ENCODE measurements around the gene LITAFD.

The LITAFD gene

GRCh38 chr16:8848231-8848938 is 33.8 kb upstream of the LITAFD start:
- no peak for TF ChIP-seq CTCF (conservative IDR thresholded peaks at IDR 0.05; ENCODE audit: low read depth, low read length)
- Histone ChIP-seq H3K79me2 (ENCODE audit: insufficient read depth, low read depth) (peaks cover 20% of the 10 kb centered on the region; the same call in 1 of the 2 replicates), H4K20me1 (ENCODE audit: insufficient read depth) (peaks cover 5% of the 10 kb centered on the region; the same call in 1 of the 2 replicates), H3K27me3 (ENCODE audit: insufficient read depth, low read depth) (no peaks in the 10 kb centered on the region), H2AFZ (ENCODE audit: low read depth) (no peak overlapping the region), H3K4me2 (no peak overlapping the region), H3K9ac (no peak overlapping the region), H3K27ac (no peak overlapping the region), H3K4me3 (IDR thresholded peaks at IDR 0.05; ENCODE audit: insufficient read depth, low read depth, low read length) (no peak overlapping the region), H3K4me1 (ENCODE audit: low read depth, poor library complexity, severe bottlenecking) (peaks cover under 1% of the 10 kb centered on the region), H3K36me3 (ENCODE audit: insufficient read depth) (peaks cover 8% of the 10 kb centered on the region; the same call in 1 of the 2 replicates)

GRCh38 chr16:8848939-8849391 is 33.2 kb upstream of the LITAFD start:
- Histone ChIP-seq H3K4me3 (IDR thresholded peaks at IDR 0.05; ENCODE audit: insufficient read depth, low read depth, low read length) (no peak overlapping the region), H3K4me2 (no peak overlapping the region), H3K27ac (no peak overlapping the region), H3K9ac (no peak overlapping the region), H2AFZ (ENCODE audit: low read depth) (no peak overlapping the region), H4K20me1 (ENCODE audit: insufficient read depth) (peaks cover 5% of the 10 kb centered on the region; the same call in 1 of the 2 replicates), H3K27me3 (ENCODE audit: insufficient read depth, low read depth) (no peaks in the 10 kb centered on the region), H3K79me2 (ENCODE audit: insufficient read depth, low read depth) (peaks cover 20% of the 10 kb centered on the region; the same call in 1 of the 2 replicates), H3K36me3 (ENCODE audit: insufficient read depth) (peaks cover 8% of the 10 kb centered on the region; the same call in 1 of the 2 replicates), H3K4me1 (ENCODE audit: low read depth, poor library complexity, severe bottlenecking) (peaks cover 6% of the 10 kb centered on the region)
- no peak for TF ChIP-seq CTCF (conservative IDR thresholded peaks at IDR 0.05; ENCODE audit: low read depth, low read length)

GRCh38 chr16:8849411-8850011 is 32.6 kb upstream of the LITAFD start:
- Histone ChIP-seq H4K20me1 (ENCODE audit: insufficient read depth) (peaks cover 5% of the 10 kb centered on the region; the same call in 1 of the 2 replicates), H3K79me2 (ENCODE audit: insufficient read depth, low read depth) (peaks cover 19% of the 10 kb centered on the region; the same call in 1 of the 2 replicates), H3K27me3 (ENCODE audit: insufficient read depth, low read depth) (no peaks in the 10 kb centered on the region), H3K4me1 (ENCODE audit: low read depth, poor library complexity, severe bottlenecking) (peaks cover 6% of the 10 kb centered on the region), H3K4me2 (no peak overlapping the region), H3K4me3 (IDR thresholded peaks at IDR 0.05; ENCODE audit: insufficient read depth, low read depth, low read length) (no peak overlapping the region), H3K27ac (no peak overlapping the region), H3K36me3 (ENCODE audit: insufficient read depth) (peaks cover 8% of the 10 kb centered on the region; the same call in 1 of the 2 replicates), H2AFZ (ENCODE audit: low read depth) (no peak overlapping the region), H3K9ac (no peak overlapping the region)
- TF ChIP-seq CTCF (conservative IDR thresholded peaks at IDR 0.05; ENCODE audit: low read depth, low read length) = no peak

- Histone ChIP-seq H3K4me3 (IDR thresholded peaks at IDR 0.05; ENCODE audit: insufficient read depth, low read depth, low read length) (no peak overlapping the region), H3K27ac (no peak overlapping the region), H4K20me1 (ENCODE audit: insufficient read depth) (peaks cover 5% of the 10 kb centered on the region; the same call in 1 of the 2 replicates), H2AFZ (ENCODE audit: low read depth) (no peak overlapping the region), H3K4me2 (no peak overlapping the region), H3K36me3 (ENCODE audit: insufficient read depth) (peaks cover 8% of the 10 kb centered on the region; the same call in 1 of the 2 replicates), H3K79me2 (ENCODE audit: insufficient read depth, low read depth) (peaks cover 14% of the 10 kb centered on the region; the same call in 1 of the 2 replicates), H3K27me3 (ENCODE audit: insufficient read depth, low read depth) (no peaks in the 10 kb centered on the region), H3K4me1 (ENCODE audit: low read depth, poor library complexity, severe bottlenecking) (peaks cover 6% of the 10 kb centered on the region), H3K9ac (no peak overlapping the region)
- no peak for TF ChIP-seq CTCF (conservative IDR thresholded peaks at IDR 0.05; ENCODE audit: low read depth, low read length)
These were observed 31.8 kb upstream of the LITAFD start for GRCh38 chr16:8850279-8850885.
